HG03558 (cell line): ENCODE measurements around the gene C5orf47.

Experiments used
- ATAC-seq: cut with Tn5 transposase; IDR thresholded peaks from one replicate; pipeline ENCODE4 v1.9.1; 2021; ENCODE audit warnings: moderate number of reproducible peaks; ENCODE audit not compliant: unreplicated experiment; ENCODE audit errors: extremely low read depth

C5orf47 gene, protein sequence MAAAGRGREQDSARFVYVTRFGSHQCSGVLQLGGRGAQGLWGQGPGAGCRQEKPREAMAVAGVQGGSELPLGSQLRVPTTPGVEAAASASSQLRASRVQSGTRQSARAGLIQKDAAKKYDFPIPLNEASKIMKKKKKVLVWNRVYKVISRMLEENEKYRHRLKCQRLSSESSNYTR

GRCh38 chr5:173988554-173989431 lies at the start of gene C5orf47:
C5orf47 (plus strand) TSS chr5:173989170; CDS start chr5:173989264, 94 bp downstream.
- ATAC-seq, result no peak

DNA sequence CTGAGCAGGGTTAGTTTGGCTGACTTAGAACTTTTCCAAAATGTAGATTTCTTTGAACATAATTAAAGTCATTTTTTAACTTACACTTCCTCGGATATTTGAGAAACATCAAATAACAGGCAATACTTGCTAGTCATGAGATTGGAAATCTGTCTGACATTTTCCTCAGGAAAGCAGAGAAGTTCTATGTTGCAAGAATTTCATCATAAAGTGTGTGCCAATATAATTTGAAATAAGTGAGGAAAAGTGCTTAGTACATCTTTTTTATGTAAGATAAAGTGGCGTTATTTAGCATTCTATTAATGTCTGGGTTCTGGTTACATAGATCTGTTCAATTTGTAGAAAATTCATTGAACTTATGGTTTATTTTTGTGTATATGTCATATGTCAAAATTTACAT lies 48.7 kb upstream of the C5orf47 start:
- ATAC-seq, result no peak

- ATAC-seq, result no peak
Observed at GRCh38 chr5:173941102-173941501, 47.9 kb upstream of the C5orf47 start.

DNA sequence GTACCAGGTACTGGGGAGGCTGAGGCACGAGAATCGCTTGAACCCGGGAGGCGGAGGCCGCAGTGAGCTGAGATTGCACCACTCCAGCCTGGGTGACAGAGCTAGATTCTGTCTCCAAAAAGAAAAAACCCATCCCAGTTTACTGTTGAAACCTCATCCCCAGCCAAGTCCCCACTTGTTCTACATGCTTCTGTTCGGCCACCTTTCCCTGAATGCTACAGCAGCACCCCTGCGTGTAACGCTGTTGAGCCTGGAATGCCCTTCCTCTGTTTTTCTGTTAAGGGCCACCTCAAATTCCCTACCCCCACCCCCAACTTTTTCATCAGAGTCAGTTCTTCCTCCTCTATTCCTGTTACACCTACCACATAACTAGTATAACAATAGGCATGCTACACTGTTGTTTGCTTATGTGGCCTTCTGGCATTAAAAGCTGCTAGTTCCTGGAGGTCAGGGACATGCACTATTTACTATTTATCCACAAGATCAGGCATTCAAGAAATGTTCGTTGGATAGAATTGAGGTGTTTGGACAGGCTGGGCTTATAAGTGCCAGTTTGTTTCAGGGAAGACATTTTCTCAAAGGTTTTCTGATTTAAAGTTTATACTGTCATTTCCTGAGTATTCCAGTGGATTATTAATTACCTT lies 47.1 kb upstream of the C5orf47 start:
- ATAC-seq, result no peak

- no peak for ATAC-seq
Observed at GRCh38 chr5:173944511-173944910, 44.5 kb upstream of the C5orf47 start.

DNA sequence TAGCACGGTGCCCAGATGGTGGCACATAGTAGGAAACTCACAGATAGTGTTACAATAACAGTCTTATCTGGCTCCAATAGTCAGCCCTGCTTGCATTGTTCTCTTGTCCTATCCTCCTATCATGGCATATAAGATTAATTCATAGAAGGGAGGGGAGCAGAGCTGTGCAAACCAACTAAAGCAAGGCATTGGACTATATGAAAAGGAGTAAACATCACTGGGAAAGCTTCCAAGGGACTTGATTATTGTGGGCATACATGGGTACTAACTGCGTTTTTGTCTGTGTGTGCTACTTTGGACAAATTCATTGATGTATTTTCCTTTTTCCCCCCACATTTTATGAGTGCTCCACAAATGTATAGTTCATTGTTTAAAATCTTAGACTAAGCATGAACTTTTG lies 43.8 kb upstream of the C5orf47 start:
- no peak for ATAC-seq

DNA sequence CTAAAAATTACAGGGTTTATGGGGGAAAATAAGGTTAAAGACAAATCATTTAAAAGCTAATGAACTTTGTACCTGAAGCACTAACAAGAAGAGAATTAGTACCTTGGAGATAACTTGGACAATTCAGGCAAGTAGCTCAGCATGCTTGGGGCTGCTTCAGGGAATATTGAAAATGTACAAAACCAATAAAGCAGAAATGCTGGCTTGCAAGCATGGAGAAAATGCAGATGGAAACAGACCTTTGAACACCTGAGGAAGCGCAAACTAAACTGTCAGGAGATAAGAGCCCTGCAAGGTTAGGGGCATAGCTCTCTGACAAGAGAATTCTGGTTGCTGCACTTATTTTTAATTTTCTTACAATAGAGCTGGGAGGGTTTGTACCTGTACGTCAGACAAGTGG lies 42.6 kb upstream of the C5orf47 start:
- no peak for ATAC-seq

DNA sequence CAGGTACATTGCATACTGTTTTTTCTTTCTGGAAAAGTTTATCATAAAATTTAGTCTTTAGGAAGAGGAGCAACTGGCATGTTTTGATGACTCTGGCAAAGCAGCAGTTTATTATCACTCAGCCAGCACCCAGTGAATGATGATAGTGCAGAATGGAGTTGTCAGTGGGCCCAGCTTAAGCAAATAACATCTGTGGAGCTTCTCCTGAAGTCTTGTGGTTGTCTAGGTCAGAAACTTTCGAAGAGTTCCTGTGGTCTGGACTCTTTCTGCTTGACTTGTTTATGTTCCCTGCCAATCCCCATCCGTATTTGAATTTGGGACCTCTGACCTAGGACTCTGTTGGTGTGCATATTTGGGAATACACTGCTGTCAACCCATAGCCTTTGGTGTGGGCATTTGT lies 38.1 kb upstream of the C5orf47 start:
- no peak for ATAC-seq

DNA sequence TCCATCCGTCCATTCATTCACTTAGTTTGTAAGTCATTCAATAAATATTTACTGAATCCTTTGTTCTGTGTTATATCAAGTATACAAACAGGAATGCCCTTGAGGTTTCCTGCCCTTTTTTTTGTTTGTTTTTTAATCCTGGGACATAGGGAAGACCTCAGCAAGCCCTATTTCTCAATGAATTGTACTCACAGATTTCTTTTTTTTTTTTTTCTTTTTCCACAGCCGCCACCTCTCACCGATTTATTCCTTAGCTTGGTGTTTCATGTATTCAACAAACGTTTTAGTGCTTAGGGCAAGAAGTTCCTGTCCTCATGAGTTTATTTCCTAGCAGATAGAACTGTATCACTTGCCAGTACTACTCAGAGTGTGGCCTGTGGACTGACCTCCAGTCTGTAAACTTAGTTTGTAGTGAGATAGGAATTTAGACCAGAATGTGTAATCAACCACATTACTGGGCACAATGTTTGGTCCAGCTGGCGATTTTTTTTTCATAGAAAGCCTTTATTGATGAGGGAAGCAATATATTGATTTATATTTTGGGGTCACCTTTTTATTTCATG lies 35.4 kb upstream of the C5orf47 start:
- ATAC-seq, result no peak

GRCh38 chr5:173954671-173955521 lies 34.1 kb upstream of the C5orf47 start:
- no peak for ATAC-seq

DNA sequence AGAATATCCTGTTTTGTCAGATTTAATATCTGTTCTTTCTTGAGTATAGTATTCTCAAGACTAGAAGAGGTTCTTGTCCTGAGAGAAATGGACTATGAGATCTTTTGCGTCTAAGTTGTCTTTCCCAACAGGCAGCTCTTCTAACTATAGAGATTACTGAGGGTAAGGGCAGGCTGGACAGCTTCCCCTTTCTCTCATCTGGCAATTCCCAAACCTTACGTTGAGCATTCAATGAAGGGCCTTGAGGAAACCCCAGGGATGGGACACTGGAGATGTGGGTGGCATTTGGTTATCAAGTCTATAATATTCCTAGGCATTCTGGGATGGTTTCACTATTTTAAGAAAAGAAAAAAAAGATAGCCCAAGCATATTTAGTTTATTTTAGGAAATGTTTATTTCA lies 28.0 kb upstream of the C5orf47 start:
- no peak for ATAC-seq

DNA sequence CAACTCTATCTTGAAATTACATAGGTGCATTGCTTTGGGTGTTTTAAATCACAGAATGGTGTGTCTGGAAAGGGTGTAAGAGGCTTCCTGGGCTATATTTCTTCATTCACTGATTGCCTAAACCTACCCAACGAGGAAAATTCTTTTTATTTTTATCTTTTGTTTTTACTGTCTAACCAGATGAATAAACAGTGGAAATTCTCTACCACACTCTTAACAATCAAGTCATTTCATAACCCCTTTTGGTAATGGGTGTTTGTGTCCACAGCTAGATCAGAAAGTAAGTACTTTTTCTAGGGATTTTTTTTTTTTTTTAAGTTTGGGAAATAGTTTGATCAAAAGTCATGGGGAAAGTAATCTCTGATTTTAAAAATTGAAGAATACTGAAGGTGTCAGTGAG lies 27.6 kb upstream of the C5orf47 start:
- ATAC-seq, result no peak

- ATAC-seq, result no peak
Observed at GRCh38 chr5:173962436-173962972, 26.5 kb upstream of the C5orf47 start.

DNA sequence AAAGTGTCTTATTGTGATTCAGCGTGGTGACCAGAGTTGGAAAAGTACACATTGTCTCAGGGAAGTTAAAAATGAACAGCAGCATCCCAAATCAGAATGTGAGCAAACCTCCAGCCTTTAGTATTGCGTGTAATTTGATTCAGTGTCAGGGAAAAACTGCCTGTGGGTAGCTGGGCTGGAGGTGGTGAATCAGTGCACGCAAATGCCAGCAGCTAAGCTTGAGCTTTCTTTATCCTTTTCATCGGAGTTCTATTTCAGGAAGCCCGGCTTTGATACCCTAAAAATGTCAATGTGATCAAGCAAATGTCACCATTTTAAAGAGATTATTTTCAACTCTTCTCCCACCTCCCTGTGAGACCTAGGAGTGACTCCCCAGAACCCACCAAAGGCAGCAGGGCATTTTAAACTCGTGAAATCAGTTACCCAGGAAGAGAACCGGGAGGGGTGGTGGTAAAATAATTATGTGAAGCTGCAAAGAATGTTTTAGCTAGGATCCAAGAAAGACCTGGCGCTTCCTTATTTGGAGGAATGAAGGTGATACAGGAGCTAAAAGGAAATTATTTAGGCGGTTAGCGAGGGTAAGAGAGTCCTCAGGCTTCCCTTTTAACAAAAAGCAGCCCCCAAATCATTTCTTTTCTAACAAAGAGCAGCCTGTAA lies 25.7 kb upstream of the C5orf47 start:
- no peak for ATAC-seq

DNA sequence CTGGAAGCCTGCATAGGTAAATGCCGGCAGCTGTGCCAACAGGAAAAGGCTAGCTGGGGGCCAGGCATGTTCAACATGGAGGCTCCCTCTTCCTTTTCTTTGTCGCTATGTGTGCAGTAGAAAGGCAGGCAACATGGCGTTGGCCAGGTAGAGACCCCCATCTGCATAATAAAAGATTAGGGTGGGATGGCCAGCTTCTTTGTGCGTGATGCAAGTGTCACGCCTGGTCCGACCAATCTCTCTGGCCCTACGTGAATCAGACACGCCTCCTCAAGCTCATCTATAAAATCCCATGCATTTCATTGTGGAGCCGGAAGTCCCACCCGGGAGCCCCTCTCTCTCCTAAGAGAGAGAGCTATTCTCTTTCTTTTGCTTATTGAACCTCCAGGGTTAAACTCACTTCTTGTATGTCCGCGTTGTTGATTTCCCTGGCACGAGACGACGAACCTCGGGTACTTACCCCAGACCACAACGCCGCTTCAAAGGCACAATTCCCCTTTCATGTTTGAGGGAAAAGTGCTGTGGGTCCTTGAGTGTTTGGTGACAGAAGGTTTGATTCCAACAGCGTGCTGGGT lies 25.0 kb upstream of the C5orf47 start:
- no peak for ATAC-seq

- ATAC-seq, result no peak
Observed at GRCh38 chr5:173964506-173964905, 24.5 kb upstream of the C5orf47 start.

DNA sequence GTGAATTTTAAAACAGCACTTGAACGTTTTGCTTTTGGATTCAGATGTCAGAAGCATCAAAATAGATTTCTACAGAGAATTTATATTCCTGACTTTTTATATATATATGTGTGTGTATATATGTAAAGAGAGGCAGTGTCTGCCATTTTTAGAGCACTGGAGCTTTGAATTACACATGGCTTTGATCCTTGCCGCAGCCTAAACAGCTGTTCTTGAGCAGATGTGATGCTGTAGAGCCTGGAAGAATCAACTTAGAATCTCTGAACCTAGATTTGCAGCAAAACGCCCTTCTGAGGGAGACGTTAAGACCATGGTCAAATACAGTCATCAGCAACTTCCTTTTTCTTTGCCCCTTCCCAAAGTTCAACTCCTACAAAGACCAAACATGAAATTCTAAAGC lies 21.7 kb upstream of the C5orf47 start:
- no peak for ATAC-seq

- no peak for ATAC-seq
Observed at GRCh38 chr5:173968154-173968797, 20.7 kb upstream of the C5orf47 start.
